Measurements from ENCODE around the gene CDK18. TPM values are rescaled to one million over a fixed set of nuclear protein-coding genes. Genes with fewer than 3 reads are reported as not detected.

CDK18 gene
- total RNA-seq: 1 to 10 TPM; 4.3 to 4.8 TPM

DNA sequence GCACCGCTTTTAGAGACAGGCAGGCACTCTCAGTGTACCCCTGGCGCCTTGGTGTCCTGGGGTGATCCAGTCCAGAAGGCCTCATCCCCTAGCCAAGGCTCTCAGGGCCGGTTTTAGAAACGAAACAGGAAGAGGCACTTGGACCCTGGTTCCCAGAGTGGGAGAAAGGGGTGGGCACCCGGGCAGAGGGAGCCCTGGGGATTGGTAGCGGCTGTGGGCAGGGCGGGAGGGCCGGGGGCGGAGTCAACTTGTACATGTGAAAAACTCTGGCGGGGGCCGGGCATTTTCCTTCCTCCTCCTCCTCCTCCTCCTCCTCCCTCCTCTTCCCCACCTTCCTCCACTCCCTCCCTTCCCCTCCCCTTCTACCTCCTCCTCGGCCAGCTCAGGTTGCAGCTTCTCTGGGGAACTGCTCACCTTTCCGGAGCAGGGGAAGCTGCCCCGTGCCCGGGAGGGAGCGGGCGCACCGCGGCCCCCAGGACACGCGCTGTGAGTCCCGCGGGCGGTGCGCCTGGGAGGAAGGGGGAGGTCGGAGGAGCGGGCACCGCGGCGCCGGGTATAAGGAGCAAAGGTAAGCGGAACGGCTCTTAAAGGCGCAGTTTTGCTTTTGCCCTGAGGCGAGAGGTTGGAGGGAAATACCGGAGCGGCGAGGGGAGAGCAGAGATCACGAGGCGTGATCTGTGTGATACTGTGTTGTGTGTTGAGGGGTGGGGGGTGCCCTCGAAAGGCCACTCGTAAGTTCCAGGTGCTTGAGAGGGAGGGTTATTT lies at the start of gene CDK18:
TSS of gene CDK18 (plus strand) at position 359 of the 765 bp plus-strand sequence. CDS start 18,499 bp downstream, outside the sequence.

DNA sequence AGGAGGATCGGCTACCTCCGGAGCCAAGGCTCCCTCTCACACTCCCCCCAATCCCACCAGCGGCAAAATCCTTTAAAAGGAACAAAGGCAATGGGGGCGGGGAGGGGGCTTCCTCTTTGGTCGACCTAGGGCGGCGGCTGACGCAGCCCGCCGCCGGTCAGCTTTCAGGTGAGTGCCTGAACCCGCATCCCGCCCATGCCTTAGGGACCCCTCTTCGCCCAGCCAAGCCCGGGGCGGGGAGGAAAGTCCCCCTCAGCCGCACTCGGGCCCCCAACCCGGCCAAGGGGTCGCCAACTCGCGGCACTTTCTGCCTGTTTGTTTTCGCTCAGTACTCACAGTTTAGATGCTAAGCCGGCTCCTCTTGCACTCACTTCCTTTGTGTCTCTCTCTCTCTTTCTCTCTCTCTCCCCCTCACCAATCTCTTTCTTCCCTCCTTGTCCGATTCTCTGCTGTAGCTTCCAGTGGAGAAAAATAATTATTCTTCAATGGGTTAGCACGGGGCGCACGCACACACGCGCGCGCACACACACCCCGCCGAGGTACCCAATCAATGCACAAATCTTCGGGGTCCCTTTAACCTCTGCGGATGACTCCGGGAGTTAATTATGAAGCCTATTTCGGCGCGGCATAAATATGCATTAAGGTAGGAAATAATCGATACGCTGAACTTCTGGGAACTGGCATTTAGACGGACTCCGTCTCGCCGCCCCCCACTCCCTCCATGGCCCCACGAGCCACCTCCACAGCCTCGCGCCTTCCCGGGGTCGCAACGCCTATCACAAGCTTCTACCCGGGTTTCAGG lies 48.7 kb upstream of the CDK18 start, which contains the start of gene BLACAT1:
TSS of gene BLACAT1 (minus strand) at position 465 of the 802 bp plus-strand sequence.

Small RNA genes within 50 kb of the gene (small RNA-seq; reads per million reads assigned to genes)
- 0.06 to 0.17 reads per million in 2 donors for gene RNU2-19P

Other genes with a start within 250 kb of the CDK18 start
- under 1 TPM; under 0.01 to 0.33 TPM for gene NUAK2, start 182.9 kb upstream of the CDK18 start, total RNA-seq
- under 1 TPM in 1 of 2 donors, not detected in 1; under 0.01 TPM for gene KLHDC8A, start 147.7 kb upstream of the CDK18 start, total RNA-seq
- gene LEMD1, start 82.6 kb upstream of the CDK18 start, total RNA-seq: under 1 TPM in 1 of 2 donors, not detected in 1; 0.33 TPM
- under 1 TPM; under 0.01 TPM for gene BLACAT1, start 48.6 kb upstream of the CDK18 start, total RNA-seq
- gene ELK4, start 127.3 kb downstream of the CDK18 start, total RNA-seq: 10 to 100 TPM; 16.7 to 16.9 TPM
- gene SLC45A3, start 175.8 kb downstream of the CDK18 start, total RNA-seq: 1 to 10 TPM; 1.7 to 5.7 TPM
- 100 to 1,000 TPM in 1 of 2 donors, 10 to 100 TPM in 1; 54.7 to 119 TPM for gene NUCKS1, start 245.5 kb downstream of the CDK18 start, total RNA-seq

All from melanocyte of skin (primary cell).